ENCODE results near the gene BATF3.

DNA sequence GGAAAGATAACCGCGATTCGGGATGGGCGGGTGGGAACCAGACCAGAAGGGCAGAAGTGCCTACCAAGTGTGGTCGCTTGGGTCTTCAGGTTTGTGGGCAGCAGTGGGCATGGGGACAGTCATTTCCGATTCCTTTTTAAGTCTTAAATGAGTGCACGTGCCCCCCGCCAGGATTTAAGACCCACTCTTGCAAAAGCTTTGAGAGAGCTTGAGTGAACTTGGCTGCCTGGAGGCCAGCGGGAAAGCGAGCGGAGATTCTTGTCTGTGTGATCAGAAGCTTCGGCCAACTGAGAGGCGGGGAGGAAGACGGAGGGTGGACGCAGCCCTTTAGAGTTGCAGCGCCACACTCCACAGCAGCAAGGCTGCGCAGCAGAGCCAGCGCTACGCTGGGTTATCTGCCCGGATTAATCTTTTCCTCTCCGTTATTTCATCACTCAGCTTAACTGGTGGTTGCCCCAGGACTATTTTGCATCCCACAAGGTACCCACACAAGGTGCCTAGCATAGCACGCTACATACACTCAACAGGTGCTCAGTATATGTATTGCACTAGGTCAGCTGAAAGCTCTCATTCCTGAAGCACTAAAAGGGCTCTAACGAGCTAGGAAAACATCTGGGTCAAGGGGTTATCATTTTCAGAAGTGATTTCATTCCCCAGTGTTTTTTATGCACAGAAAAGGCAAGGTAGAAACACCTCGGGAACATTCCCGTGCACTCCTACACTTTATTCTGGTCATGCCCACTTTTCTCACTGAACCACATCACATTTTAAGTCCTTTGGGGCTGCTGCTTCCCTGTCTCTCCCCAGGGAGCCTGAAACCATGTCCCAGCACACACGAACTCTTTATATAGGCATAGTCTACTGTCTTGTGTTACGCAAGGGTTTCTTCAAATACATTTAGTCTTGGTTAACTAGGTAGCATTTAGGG, 1.5 kb upstream of the BATF3 start:
- TF ChIP-seq FOXM1 (IDR thresholded peaks at IDR 0.05; ENCODE audit: borderline replicate concordance, low read depth) (no peak), EP300 (IDR thresholded peaks at IDR 0.05; ENCODE audit: borderline replicate concordance) (no peak), TCF12 (IDR thresholded peaks at IDR 0.05; ENCODE audit: low read depth) (no peak), CREB1 (IDR thresholded peaks at IDR 0.05; ENCODE audit: low read depth) (no peak), TAF1 (IDR thresholded peaks at IDR 0.05; ENCODE audit: low read depth) (no peak), YY1 (IDR thresholded peaks at IDR 0.05; ENCODE audit: low read depth) (no peak), NFIC (IDR thresholded peaks at IDR 0.05) (no peak), CEBPB (IDR thresholded peaks at IDR 0.05) (0 out of 2 replicates have a peak, but pooled peaks have one; percentile 27)
- TF ChIP-seq, protein P1, sequence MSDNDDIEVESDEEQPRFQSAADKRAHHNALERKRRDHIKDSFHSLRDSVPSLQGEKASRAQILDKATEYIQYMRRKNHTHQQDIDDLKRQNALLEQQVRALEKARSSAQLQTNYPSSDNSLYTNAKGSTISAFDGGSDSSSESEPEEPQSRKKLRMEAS (IDR thresholded peaks at IDR 0.05): no peak
